Fibroblast of mammary gland (primary cell): Measurements from ENCODE around the gene SIX6.
A peak's percentile ranks its signal among the peaks of the same experiment; 100 is the strongest.

Source experiments
- DNase-seq: peaks from one replicate; pipeline ENCODE4 v3.0.0-alpha.2; 2010; ENCODE audit warnings: low read depth
- H3K4me3 ChIP-seq: 2 replicates; pipeline ENCODE4 v1.5.1; 2011; ENCODE audit warnings: low read depth, mild to moderate bottlenecking, low read length, moderate library complexity; ENCODE audit not compliant: control insufficient read depth
- CTCF ChIP-seq: conservative IDR thresholded peaks from 2 replicates; pipeline ENCODE4 v1.5.1; 2011; ENCODE audit warnings: low read depth, low read length, inconsistent platforms; ENCODE audit not compliant: control insufficient read depth, insufficient read depth

SIX6 gene

GRCh38 chr14:60514378-60514740 lies 5.4 kb downstream of the SIX6 start:
- DNase-seq: no peak
- H3K4me3 ChIP-seq: peak overlapping the region; percentile 24
- no peak for TF ChIP-seq CTCF

- peak overlapping the region; percentile 24 for H3K4me3 ChIP-seq
- DNase-seq: no peak
- peak; percentile 2 for TF ChIP-seq CTCF
These were observed 6.0 kb downstream of the SIX6 start for GRCh38 chr14:60514741-60515491.

- no peak for DNase-seq
- H3K4me3 ChIP-seq: no peak overlapping the region
- TF ChIP-seq CTCF: no peak
These were observed 6.8 kb downstream of the SIX6 start for GRCh38 chr14:60515511-60516289.

- no peak overlapping the region for H3K4me3 ChIP-seq
- DNase-seq: no peak
- TF ChIP-seq CTCF: no peak
These were observed 23.5 kb downstream of the SIX6 start for GRCh38 chr14:60532442-60532841.

- TF ChIP-seq CTCF: no peak
- DNase-seq: no peak
- H3K4me3 ChIP-seq: no peak overlapping the region
These were observed 28.7 kb downstream of the SIX6 start for GRCh38 chr14:60537663-60538062.

GRCh38 chr14:60544659-60545058 lies 35.7 kb downstream of the SIX6 start:
- DNase-seq: no peak
- TF ChIP-seq CTCF: no peak

More at GRCh38 chr14:60544659-60545058, 35.7 kb downstream of the SIX6 start:
- H3K4me3 ChIP-seq: no peak overlapping the region
